NCI-H2081 (cell line): Measurements from ENCODE around the gene AGO3.
A peak's percentile ranks its signal among the peaks of the same experiment; 100 is the strongest.
"Not testable (repeated sequence)": the region's sequence is repeated elsewhere in the genome, so short reads cannot be mapped to it uniquely, and the experiment has no call there.

ENCODE experiments used
- DNase-seq, 2 experiments: peaks; one replicate each; lab custom pipeline; 2025; lab: John Stamatoyannopoulos, UW

AGO3 gene

DNA sequence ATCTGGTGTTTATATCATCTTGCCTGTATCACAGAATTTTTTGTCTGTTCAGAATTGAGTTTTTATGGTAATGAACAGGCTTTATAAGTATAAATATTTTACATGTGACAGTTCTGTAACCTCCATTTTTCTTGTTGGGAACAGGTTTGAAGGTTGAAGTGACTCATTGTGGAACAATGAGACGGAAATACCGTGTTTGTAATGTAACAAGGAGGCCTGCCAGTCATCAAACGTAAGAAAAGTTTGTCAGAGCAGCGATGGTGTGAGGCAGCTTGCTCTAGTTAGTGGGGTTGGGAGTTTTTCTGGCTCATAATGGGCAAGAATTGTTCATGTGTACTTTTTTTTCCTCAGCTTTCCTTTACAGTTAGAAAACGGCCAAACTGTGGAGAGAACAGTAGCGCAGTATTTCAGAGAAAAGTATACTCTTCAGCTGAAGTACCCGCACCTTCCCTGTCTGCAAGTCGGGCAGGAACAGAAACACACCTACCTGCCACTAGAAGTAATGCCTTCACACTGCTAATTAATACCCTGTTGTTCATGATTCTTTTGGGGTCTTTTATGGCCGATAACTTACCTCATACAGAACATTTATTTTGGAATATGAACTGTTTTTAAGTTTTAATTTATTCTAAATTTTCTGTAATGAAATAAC lies 77.8 kb downstream of the AGO3 start:
- no peak for DNase-seq

GRCh38 chr1:36014722-36015220 lies 83.9 kb downstream of the AGO3 start:
- DNase-seq, result no peak

DNA sequence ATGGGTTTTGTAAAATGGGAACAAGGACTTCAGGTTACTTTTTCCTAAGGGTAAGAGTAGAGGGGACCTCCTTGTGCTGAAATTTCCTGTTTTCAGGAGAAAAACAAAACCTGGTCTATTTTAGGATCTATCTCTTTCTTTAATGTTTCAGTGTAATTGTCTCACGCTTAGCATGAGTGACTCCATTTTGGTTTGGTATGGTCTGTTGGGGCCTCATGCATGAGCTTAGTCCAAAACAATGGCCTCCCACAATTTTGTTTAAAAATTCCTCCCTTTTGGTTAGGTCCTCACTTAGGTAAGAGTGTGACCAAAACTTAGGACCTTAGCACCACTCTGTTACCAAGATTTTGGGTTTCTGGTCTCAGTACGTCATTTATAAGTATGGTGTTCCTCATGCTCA lies 85.8 kb downstream of the AGO3 start:
- no peak for DNase-seq

DNA sequence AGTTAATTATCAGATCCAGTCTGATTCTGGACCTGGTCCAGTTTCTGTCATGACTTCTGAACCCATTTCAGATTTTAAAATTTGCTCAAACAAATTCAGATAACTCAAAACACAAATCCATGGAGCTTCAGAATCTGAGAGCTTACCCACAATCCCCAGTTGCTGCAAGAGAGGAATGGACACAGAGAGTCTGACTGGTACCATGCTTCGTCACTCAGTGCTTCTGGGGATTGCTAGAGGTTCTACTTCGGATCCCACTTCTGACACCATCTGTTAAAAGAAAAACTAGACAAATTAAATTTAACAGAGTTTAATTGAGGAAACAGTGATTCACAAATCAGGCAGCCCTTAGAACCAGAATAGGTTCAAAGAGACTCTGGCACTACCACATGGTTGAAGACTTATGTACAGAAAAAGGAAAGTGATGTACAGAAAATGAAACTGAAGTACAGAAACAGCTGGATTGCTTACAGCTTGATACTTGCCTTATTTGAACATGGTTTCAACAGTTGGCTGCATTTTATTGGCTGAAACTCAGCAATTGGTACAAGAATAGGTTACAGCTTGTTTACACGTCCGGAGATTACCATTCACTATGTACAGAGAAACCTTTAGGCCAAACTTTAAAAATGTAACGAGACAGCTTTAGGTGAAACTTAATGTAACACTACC lies 92.3 kb downstream of the AGO3 start:
- no peak for DNase-seq

- not testable (repeated sequence) for DNase-seq
Observed at GRCh38 chr1:36024024-36024423, 93.1 kb downstream of the AGO3 start.

DNA sequence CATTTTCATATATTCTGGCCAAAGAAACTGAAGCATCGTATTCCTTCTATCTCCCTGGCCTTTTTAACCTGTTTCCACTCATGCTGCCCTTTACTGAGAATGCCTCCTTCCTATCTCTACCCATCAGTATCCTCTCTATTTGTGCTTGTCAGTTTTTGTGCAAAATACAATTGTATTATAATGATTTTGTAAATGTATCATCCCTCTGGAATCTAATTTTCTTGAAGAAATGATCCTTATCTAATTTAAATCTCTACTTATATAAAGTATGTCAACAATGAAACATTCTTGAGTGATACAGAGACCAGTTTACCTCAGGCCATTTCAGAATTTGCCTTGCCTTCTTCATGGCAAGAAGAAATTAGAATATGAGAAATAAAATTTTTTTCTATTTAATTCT lies 93.9 kb downstream of the AGO3 start:
- DNase-seq, result no peak

DNA sequence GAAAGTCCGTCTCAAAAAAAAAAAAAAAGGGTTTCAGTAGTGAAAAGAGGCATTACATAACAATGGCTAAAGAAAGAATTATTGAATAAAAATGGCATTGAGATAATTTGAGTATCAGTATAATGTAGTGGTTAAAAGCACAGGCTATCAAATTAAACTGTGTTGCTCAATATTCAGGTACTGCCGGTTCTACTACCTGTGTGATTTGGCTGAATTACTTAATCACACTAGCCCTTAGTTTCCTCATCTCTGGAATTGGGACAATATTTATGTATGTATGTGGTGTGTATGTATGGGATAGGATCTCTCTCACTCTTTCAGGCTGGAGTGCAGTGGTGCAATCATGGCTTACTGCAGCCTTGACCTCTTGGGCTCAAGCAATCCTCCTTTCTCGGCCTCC lies 96.9 kb downstream of the AGO3 start:
- no peak for DNase-seq

DNA sequence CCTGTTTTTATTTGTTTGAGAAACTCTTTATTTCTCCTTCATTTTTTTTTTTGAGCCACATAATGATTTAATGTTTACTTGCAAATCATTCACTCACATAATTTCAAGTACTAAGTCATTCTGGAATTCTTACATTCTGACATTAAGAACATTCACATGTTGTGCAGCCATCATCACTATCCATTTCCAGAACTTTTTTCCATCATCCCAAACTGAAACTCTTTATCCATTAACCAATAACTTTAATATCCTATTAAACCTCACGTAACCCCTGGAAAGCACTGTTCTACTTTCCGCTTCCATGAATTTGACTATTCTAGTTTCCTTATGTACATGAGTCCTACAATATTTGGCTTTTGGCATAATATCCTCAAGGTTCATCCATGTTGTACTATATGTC lies 100.5 kb downstream of the AGO3 start:
- no peak for DNase-seq

DNA sequence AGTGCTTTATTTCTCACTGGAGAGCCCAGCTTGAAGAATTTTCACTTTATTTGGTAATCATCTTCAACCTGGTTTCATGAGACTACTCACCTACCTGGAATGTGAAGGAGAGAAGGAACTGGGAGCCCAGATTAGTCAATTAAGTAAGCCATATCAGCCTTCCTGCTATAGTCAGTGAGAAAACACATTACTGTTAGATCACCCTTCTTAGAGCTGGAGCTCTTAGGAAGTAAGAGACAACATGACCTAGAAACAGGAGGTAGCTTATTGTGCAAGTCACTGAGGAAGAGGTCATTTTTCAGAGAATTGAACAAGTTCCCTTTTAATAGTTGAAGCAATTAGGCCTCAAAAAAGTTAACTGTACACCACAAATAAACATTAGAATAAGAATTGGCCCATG lies 103.8 kb downstream of the AGO3 start:
- no peak for DNase-seq

DNA sequence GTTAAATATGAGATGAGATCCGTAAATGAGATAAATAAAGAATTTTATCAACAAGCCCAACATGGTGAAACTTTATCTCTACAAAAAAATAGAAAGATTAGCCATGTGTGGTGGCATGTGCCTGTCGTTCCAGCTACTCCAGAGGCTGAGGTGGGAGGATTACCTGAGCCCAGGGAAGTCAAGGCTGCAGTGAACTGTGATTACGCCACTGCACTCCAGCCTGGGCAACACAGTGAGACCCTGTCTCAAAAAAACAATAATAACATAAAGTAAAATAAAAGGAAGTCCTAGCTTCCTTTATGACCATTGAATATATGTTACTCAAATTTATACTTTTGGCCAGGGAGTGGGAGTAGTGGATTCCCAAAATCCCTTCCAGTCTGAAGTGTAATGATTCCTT lies 104.2 kb downstream of the AGO3 start:
- DNase-seq, result no peak

DNA sequence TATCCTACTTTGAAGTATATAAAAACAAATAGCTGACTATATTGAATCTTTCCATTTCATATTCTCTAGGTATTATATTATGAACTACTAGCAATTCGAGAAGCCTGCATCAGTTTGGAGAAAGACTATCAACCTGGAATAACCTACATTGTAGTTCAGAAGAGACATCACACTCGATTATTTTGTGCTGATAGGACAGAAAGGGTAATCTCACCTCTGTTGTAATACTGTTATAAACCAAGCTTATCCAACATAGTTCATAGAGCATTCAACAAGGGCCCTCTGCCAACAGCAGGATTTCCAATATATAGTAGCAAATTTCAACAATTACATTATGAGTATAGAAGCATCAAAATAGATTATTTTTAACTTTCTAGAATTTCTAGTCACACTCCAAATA lies 109.3 kb downstream of the AGO3 start:
- DNase-seq, result no peak

DNA sequence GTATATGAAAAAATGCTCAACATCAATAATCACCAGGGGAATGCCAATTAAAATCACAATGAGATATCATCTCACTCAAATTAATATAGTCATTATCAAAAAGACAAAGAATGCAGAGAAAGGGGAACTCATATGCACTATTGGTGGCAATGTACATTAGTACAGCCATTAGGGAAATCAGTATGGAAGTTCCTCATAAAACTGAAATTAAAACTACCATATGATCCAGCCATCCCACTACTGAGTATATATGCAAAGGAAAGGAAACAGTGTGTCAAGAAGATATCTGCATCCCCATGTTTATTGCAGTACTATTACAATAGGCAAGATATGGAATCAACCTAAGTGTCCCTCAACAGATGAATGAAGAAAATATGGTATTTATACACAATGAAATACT lies 120.9 kb downstream of the AGO3 start:
- DNase-seq, result no peak

DNA sequence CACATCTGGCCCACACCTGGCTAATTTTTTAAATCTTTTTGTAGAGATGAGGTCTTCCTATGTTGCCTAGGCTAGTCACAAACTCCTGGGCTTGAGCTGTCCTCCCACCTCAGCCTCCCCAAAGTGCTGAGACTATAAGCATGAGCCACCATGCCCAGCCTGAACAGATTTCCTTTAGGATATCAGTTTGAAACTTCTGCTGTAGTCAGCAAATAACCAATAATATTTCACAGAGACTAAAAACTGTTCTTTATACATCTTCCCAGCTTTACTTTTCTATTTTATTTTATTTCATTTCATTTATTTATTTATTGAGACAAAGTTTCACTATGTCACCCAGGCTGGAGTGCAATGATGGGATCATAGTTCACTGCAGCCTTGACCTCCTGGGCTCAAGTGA lies 123.1 kb downstream of the AGO3 start:
- no peak for DNase-seq

DNA sequence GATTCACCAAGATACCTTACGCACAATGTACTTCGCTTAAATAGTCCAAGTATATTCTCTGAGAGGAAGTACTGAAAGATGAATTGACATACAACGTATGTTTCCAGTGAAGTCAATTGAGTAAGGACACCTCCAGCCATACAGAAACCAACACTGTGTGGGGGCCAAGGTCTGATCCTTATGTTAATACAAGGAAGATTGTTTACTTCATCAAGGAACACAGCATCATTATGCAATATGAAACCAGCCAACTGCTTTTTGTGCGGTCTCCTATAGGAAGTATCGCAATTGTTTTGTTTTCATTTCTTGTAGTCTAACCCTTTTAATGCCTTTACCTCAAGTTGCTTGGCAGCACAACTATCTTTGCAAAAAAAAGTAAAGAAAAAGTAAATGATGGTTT lies 124.8 kb downstream of the AGO3 start:
- no peak for DNase-seq

DNA sequence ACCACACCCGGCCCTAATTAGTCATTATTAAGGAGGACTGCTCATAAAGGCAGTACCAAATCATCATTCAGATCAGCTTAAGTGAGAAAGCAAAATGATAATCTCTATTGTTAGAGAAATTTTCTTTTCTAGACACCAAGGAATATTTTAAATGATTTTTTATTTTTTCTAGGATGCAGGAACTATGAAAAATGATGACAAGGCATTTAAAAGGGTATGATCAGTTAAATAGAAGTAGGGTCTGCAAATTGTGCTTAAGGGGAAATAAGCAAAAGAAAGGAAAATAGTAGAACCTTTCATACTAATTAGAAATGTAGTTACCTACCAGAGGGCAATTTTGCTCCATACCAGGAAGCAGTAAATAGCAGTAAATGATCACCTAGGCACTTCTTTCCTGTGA lies 131.4 kb downstream of the AGO3 start:
- no peak for DNase-seq

GRCh38 chr1:36067871-36068270 lies 137.0 kb downstream of the AGO3 start:
- DNase-seq, result no peak

- DNase-seq, result no peak
Observed at GRCh38 chr1:36068866-36069265, 138.0 kb downstream of the AGO3 start.

- peak in 1 of 2 experiments; percentile 54 for DNase-seq
Observed at GRCh38 chr1:36070349-36070748, 139.4 kb downstream of the AGO3 start.

DNA sequence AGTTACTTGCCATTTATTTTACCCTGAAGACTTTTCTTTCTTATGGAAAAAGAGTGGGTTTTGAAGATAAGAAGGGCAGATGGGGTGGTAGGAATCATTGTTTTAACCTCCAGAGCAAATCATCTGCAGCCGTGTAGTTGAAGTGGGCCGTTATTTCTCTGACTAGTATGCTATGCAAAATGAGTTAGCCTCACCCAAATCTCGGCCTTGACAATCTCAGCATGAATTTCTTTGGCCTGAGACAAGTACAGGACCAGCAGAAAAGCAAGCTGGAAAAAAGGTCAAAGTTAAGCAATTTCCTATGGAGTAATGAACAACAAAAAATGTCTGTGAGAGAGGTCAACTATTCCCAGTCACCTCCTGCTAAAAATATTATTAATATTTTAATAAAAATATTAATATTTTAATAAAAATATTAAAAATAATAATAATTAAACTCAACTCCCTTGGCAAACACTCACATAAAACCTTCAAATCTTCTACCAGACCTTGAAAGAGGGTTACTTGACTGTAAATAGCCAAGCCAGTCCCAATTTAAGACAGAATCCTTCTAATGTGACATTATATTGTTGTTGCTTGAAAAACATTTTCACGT lies 146.2 kb downstream of the AGO3 start:
- no peak for DNase-seq

GRCh38 chr1:36080236-36080635 lies 149.3 kb downstream of the AGO3 start:
- no peak for DNase-seq

DNA sequence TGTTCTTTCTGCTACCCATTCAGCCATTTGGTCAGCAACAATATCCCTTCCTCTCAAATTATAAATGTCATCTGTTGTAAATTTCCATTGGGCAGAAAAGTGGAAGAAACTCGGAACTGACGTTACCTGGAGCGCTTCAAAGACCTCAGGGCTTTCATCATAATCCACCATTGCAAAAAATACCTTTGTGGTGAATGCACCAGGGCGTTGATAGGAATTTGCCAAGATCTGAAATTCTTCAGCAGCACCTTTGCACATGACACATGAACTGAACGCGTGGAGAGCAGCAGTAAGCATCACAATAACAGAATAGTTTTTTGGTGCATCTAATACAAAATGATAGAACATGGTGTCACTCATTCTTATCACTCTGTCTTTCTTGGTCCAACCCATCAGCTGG lies 149.9 kb downstream of the AGO3 start:
- no peak for DNase-seq

DNA sequence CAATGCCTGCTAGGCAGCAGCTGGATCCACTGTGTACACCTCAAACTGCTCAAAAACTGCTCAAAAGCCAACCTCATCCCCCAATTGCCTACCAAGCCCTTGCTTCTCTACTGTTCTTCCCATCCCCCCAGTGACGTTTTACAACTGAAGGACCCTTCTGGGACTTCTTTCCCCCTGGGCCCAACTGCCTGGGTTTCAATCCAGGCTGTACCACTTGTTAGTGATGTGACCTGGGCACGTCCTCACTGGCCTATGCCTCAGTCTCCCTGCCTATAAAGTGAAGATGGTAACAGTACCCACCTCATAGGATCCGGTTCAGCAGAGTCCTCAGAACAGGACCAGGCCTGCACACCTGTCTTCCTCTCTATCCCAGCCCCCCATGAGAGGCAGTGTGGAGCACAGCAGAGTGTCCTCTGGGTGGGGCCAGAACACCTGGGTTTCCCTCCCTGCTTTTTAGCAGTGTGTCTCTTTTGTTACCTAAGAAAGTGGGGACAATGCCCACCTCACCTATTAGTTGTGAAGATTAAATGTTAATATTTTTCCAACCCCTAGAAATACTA lies 151.1 kb downstream of the AGO3 start:
- DNase-seq, result no peak

DNA sequence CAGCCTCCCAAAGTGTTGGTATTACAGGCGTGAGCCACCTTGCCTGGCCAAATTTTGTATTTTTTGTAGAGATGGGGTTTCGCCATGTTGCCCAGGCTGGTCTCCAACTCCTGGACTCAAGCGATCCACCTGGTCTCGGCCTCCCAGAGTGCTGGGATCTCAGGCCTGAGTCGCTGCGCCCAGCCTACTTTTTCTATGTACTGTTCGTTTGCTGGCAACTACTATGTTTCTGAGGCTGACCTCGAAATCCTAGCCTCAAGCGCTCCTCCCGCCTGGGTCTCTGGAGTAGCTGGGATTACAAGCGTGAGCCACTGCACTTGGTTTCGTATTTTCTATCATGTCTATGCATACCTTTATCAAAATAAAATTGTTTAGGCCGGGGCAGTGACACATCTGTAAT lies 152.3 kb downstream of the AGO3 start:
- no peak for DNase-seq
